ENCODE measurements around the gene DLX5.

DLX5 gene

GRCh38 chr7:97011536-97012364 lies 12.9 kb downstream of the DLX5 start:
- no peak overlapping the region for H3K27ac ChIP-seq (ENCODE audit: insufficient read depth, low read length, poor library complexity, severe bottlenecking)
- DNase-seq, result no peak
- peaks cover 58% of the 10 kb centered on the region for H3K27me3 ChIP-seq (replicated peaks; ENCODE audit: control insufficient read depth, insufficient read depth, low read length, poor library complexity, severe bottlenecking)
- H3K36me3 ChIP-seq (ENCODE audit: control insufficient read depth, insufficient read depth, low read length), result no peaks in the 10 kb centered on the region
- H3K4me3 ChIP-seq (ENCODE audit: insufficient read depth, low read depth, low read length, poor library complexity, severe bottlenecking), result no peak overlapping the region
- no peaks in the 10 kb centered on the region for H3K9me3 ChIP-seq (ENCODE audit: control insufficient read depth, low read length)
- H3K4me1 ChIP-seq (ENCODE audit: control insufficient read depth, insufficient read depth, low read length, poor library complexity, severe bottlenecking), result peaks cover 4% of the 10 kb centered on the region

- H3K9me3 ChIP-seq (ENCODE audit: control insufficient read depth, low read length), result no peaks in the 10 kb centered on the region
- peaks cover 52% of the 10 kb centered on the region for H3K27me3 ChIP-seq (replicated peaks; ENCODE audit: control insufficient read depth, insufficient read depth, low read length, poor library complexity, severe bottlenecking)
- H3K36me3 ChIP-seq (ENCODE audit: control insufficient read depth, insufficient read depth, low read length), result no peaks in the 10 kb centered on the region
- no peak for DNase-seq
- H3K27ac ChIP-seq (ENCODE audit: insufficient read depth, low read length, poor library complexity, severe bottlenecking), result no peak overlapping the region
- H3K4me1 ChIP-seq (ENCODE audit: control insufficient read depth, insufficient read depth, low read length, poor library complexity, severe bottlenecking), result peaks cover 7% of the 10 kb centered on the region
- H3K4me3 ChIP-seq (ENCODE audit: insufficient read depth, low read depth, low read length, poor library complexity, severe bottlenecking), result no peak overlapping the region
These were observed 13.5 kb downstream of the DLX5 start for GRCh38 chr7:97011104-97011503.

- no peaks in the 10 kb centered on the region for H3K9me3 ChIP-seq (ENCODE audit: control insufficient read depth, low read length)
- DNase-seq, result no peak
- H3K4me3 ChIP-seq (ENCODE audit: insufficient read depth, low read depth, low read length, poor library complexity, severe bottlenecking), result no peak overlapping the region
- H3K27ac ChIP-seq (ENCODE audit: insufficient read depth, low read length, poor library complexity, severe bottlenecking), result no peak overlapping the region
- no peaks in the 10 kb centered on the region for H3K36me3 ChIP-seq (ENCODE audit: control insufficient read depth, insufficient read depth, low read length)
- H3K4me1 ChIP-seq (ENCODE audit: control insufficient read depth, insufficient read depth, low read length, poor library complexity, severe bottlenecking), result peaks cover 16% of the 10 kb centered on the region
- H3K27me3 ChIP-seq (replicated peaks; ENCODE audit: control insufficient read depth, insufficient read depth, low read length, poor library complexity, severe bottlenecking), result peaks cover 47% of the 10 kb centered on the region
These were observed 14.6 kb downstream of the DLX5 start for GRCh38 chr7:97009753-97010732.

- Histone ChIP-seq H3K36me3 (ENCODE audit: control insufficient read depth, insufficient read depth, low read length) (no peaks in the 10 kb centered on the region), H3K4me3 (ENCODE audit: insufficient read depth, low read depth, low read length, poor library complexity, severe bottlenecking) (no peak overlapping the region), H3K9me3 (ENCODE audit: control insufficient read depth, low read length) (no peaks in the 10 kb centered on the region), H3K4me1 (ENCODE audit: control insufficient read depth, insufficient read depth, low read length, poor library complexity, severe bottlenecking) (peaks cover 20% of the 10 kb centered on the region), H3K27ac (ENCODE audit: insufficient read depth, low read length, poor library complexity, severe bottlenecking) (no peak overlapping the region), H3K27me3 (replicated peaks; ENCODE audit: control insufficient read depth, insufficient read depth, low read length, poor library complexity, severe bottlenecking) (peaks cover 53% of the 10 kb centered on the region)
- no peak for DNase-seq
These were observed 16.2 kb downstream of the DLX5 start for GRCh38 chr7:97008275-97008917.

GRCh38 chr7:97007583-97007861 lies 17.1 kb downstream of the DLX5 start:
- Histone ChIP-seq H3K4me3 (ENCODE audit: insufficient read depth, low read depth, low read length, poor library complexity, severe bottlenecking) (no peak overlapping the region), H3K9me3 (ENCODE audit: control insufficient read depth, low read length) (no peaks in the 10 kb centered on the region), H3K4me1 (ENCODE audit: control insufficient read depth, insufficient read depth, low read length, poor library complexity, severe bottlenecking) (peaks cover 20% of the 10 kb centered on the region), H3K27me3 (replicated peaks; ENCODE audit: control insufficient read depth, insufficient read depth, low read length, poor library complexity, severe bottlenecking) (peaks cover 54% of the 10 kb centered on the region), H3K36me3 (ENCODE audit: control insufficient read depth, insufficient read depth, low read length) (no peaks in the 10 kb centered on the region), H3K27ac (ENCODE audit: insufficient read depth, low read length, poor library complexity, severe bottlenecking) (no peak overlapping the region)
- DNase-seq, result no peak

- Histone ChIP-seq H3K4me1 (ENCODE audit: control insufficient read depth, insufficient read depth, low read length, poor library complexity, severe bottlenecking) (peaks cover 20% of the 10 kb centered on the region), H3K27ac (ENCODE audit: insufficient read depth, low read length, poor library complexity, severe bottlenecking) (no peak overlapping the region), H3K4me3 (ENCODE audit: insufficient read depth, low read depth, low read length, poor library complexity, severe bottlenecking) (no peak overlapping the region), H3K9me3 (ENCODE audit: control insufficient read depth, low read length) (no peaks in the 10 kb centered on the region), H3K36me3 (ENCODE audit: control insufficient read depth, insufficient read depth, low read length) (no peaks in the 10 kb centered on the region), H3K27me3 (replicated peaks; ENCODE audit: control insufficient read depth, insufficient read depth, low read length, poor library complexity, severe bottlenecking) (peaks cover 56% of the 10 kb centered on the region)
- DNase-seq, result no peak
These were observed 17.6 kb downstream of the DLX5 start for GRCh38 chr7:97006816-97007582.

GRCh38 chr7:97006055-97006815 lies 18.4 kb downstream of the DLX5 start:
- H3K9me3 ChIP-seq (ENCODE audit: control insufficient read depth, low read length), result no peaks in the 10 kb centered on the region
- H3K27me3 ChIP-seq (replicated peaks; ENCODE audit: control insufficient read depth, insufficient read depth, low read length, poor library complexity, severe bottlenecking), result peaks cover 56% of the 10 kb centered on the region
- no peak overlapping the region for H3K27ac ChIP-seq (ENCODE audit: insufficient read depth, low read length, poor library complexity, severe bottlenecking)
- H3K36me3 ChIP-seq (ENCODE audit: control insufficient read depth, insufficient read depth, low read length), result no peaks in the 10 kb centered on the region
- peak overlapping the region; percentile 35 for H3K4me3 ChIP-seq (ENCODE audit: insufficient read depth, low read depth, low read length, poor library complexity, severe bottlenecking)
- no peak for DNase-seq
- H3K4me1 ChIP-seq (ENCODE audit: control insufficient read depth, insufficient read depth, low read length, poor library complexity, severe bottlenecking), result peaks cover 20% of the 10 kb centered on the region

- Histone ChIP-seq H3K27me3 (replicated peaks; ENCODE audit: control insufficient read depth, insufficient read depth, low read length, poor library complexity, severe bottlenecking) (peaks cover 61% of the 10 kb centered on the region), H3K36me3 (ENCODE audit: control insufficient read depth, insufficient read depth, low read length) (no peaks in the 10 kb centered on the region), H3K4me1 (ENCODE audit: control insufficient read depth, insufficient read depth, low read length, poor library complexity, severe bottlenecking) (peaks cover 20% of the 10 kb centered on the region), H3K4me3 (ENCODE audit: insufficient read depth, low read depth, low read length, poor library complexity, severe bottlenecking) (peak within 1 kb of the TSS; percentile 35), H3K9me3 (ENCODE audit: control insufficient read depth, low read length) (no peaks in the 10 kb centered on the region), H3K27ac (ENCODE audit: insufficient read depth, low read length, poor library complexity, severe bottlenecking) (no peak within 1 kb of the TSS)
- no peak for DNase-seq
These were observed 19.2 kb downstream of the DLX5 start, which contains the start of gene DLX6 for GRCh38 chr7:97005183-97006054. Gene DLX6, plus strand, starts transcription at chr7:97005553. Its CDS starts 425 bp downstream, at chr7:97005978.

Measured in effector memory CD4-positive, alpha-beta T cell (primary cell).